H9 (cell line): Measurements from ENCODE around the gene PARD3. TPM values are rescaled to one million over a fixed set of nuclear protein-coding genes. Genes with fewer than 3 reads are reported as not detected.

Experiments used
- DNase-seq: peaks from one replicate; pipeline ENCODE4 v3.0.0-alpha.2; 2017
- H2AFZ ChIP-seq: one replicate; pipeline ENCODE4 v1.6.1; 2013; ENCODE audit warnings: mild to moderate bottlenecking, low read length, control low read depth, moderate library complexity
- H2AK5ac ChIP-seq: 2 replicates; pipeline ENCODE4 v1.6.1; 2013; ENCODE audit warnings: low read length, control low read depth, mixed read lengths; ENCODE audit not compliant: insufficient read length
- H2BK120ac ChIP-seq: one replicate; pipeline ENCODE4 v1.6.1; 2013; ENCODE audit warnings: low read depth, mild to moderate bottlenecking, low read length, control low read depth, inconsistent platforms; ENCODE audit not compliant: poor library complexity, severe bottlenecking
- H2BK12ac ChIP-seq: 2 replicates; pipeline ENCODE4 v1.6.1; 2013; ENCODE audit warnings: low read length, control low read depth, mixed read lengths, low read depth; ENCODE audit not compliant: insufficient read length
- H2BK15ac ChIP-seq: 2 replicates; pipeline ENCODE4 v1.6.1; 2013; ENCODE audit warnings: low read depth, low read length, control low read depth
- H2BK20ac ChIP-seq: one replicate; pipeline ENCODE4 v1.6.1; 2013; ENCODE audit warnings: low read depth, mild to moderate bottlenecking, low read length, control low read depth, inconsistent platforms; ENCODE audit not compliant: poor library complexity, severe bottlenecking
- H2BK5ac ChIP-seq: 2 replicates; pipeline ENCODE4 v1.6.1; 2013; ENCODE audit warnings: low read length, control low read depth, mixed read lengths; ENCODE audit not compliant: insufficient read length
- H3K14ac ChIP-seq: 2 replicates; pipeline ENCODE4 v1.6.1; 2013; ENCODE audit warnings: low read length, control low read depth; ENCODE audit not compliant: insufficient read depth
- H3K18ac ChIP-seq: 2 replicates; pipeline ENCODE4 v1.6.1; 2013; ENCODE audit warnings: low read depth, mild to moderate bottlenecking, mixed read lengths, low read length, control low read depth; ENCODE audit not compliant: insufficient read length
- H3K23ac ChIP-seq: 2 replicates; pipeline ENCODE4 v1.6.1; 2013; ENCODE audit warnings: low read length, control low read depth, mixed read lengths, low read depth; ENCODE audit not compliant: insufficient read length
- H3K23me2 ChIP-seq: 2 replicates; pipeline ENCODE4 v1.6.1; 2013; ENCODE audit warnings: low read depth, mild to moderate bottlenecking, mixed read lengths, low read length, control low read depth; ENCODE audit not compliant: insufficient read length, poor library complexity, severe bottlenecking
- H3K27ac ChIP-seq: 2 replicates; pipeline ENCODE4 v1.5.1; 2013; ENCODE audit warnings: low read length, control low read depth, mixed read lengths, low read depth; ENCODE audit not compliant: insufficient read length
- H3K27me3 ChIP-seq: 2 replicates; pipeline ENCODE4 v1.6.1; 2013; ENCODE audit warnings: low read length, control low read depth, inconsistent platforms; ENCODE audit not compliant: insufficient read depth
- H3K4ac ChIP-seq: 2 replicates; pipeline ENCODE4 v1.6.1; 2013; ENCODE audit warnings: low read depth, mild to moderate bottlenecking, control low read depth, inconsistent platforms, low read length, moderate library complexity
- H3K4me1 ChIP-seq: 2 replicates; pipeline ENCODE4 v1.6.1; 2013; ENCODE audit warnings: low read length, control low read depth, inconsistent platforms; ENCODE audit not compliant: insufficient read depth
- H3K4me2 ChIP-seq: 2 replicates; pipeline ENCODE4 v1.6.1; 2013; ENCODE audit warnings: low read length, control low read depth, mixed read lengths; ENCODE audit not compliant: insufficient read length, insufficient read depth
- H3K56ac ChIP-seq: 2 replicates; pipeline ENCODE4 v1.6.1; 2013; ENCODE audit warnings: low read depth, mild to moderate bottlenecking, mixed read lengths, low read length, control low read depth; ENCODE audit not compliant: insufficient read length
- H3K79me1 ChIP-seq: 2 replicates; pipeline ENCODE4 v1.6.1; 2013; ENCODE audit warnings: low read depth, mild to moderate bottlenecking, moderate library complexity, low read length, control low read depth, inconsistent platforms; ENCODE audit not compliant: insufficient read depth, poor library complexity, severe bottlenecking
- H3K79me2 ChIP-seq: 2 replicates; pipeline ENCODE4 v1.6.1; 2013; ENCODE audit warnings: low read length, control low read depth, inconsistent platforms; ENCODE audit not compliant: insufficient read depth
- H3K9ac ChIP-seq: 2 replicates; pipeline ENCODE4 v1.6.1; 2013; ENCODE audit warnings: low read length, control low read depth, mixed read lengths; ENCODE audit not compliant: insufficient read length; ENCODE audit errors: extremely low read depth
- H3K9me3 ChIP-seq: one replicate; pipeline ENCODE4 v1.6.1; 2013; ENCODE audit warnings: low read depth, low read length, inconsistent platforms; ENCODE audit not compliant: control insufficient read depth
- H3T11ph ChIP-seq: one replicate; pipeline ENCODE4 v1.6.1; 2013; ENCODE audit warnings: mild to moderate bottlenecking, low read length, control low read depth, inconsistent platforms
- H4K20me1 ChIP-seq: one replicate; pipeline ENCODE4 v1.6.1; 2013; ENCODE audit not compliant: control insufficient read depth, insufficient read length, insufficient read depth
- H4K5ac ChIP-seq: 2 replicates; pipeline ENCODE4 v1.6.1; 2013; ENCODE audit warnings: low read depth, mild to moderate bottlenecking, mixed read lengths, low read length, control low read depth; ENCODE audit not compliant: insufficient read length
- H4K8ac ChIP-seq: replicated peaks from 2 replicates; pipeline ENCODE4 v1.6.1; 2013; ENCODE audit warnings: low read length, control low read depth, mixed read lengths, low read depth; ENCODE audit not compliant: insufficient read length
- H4K91ac ChIP-seq: 2 replicates; pipeline ENCODE4 v1.6.1; 2013; ENCODE audit warnings: low read depth, mild to moderate bottlenecking, moderate library complexity, mixed read lengths, low read length, control low read depth; ENCODE audit not compliant: insufficient read length
- H3K27ac Mint-ChIP-seq, 3 experiments: 2 replicates in 2 of 3; 3 replicates in 1 of 3; pipeline ENCODE4 v1.8.0; 2020 to 2021; ENCODE audit warnings: mixed read lengths in 3 of 3, mild to moderate bottlenecking in 1 of 3, moderate library complexity in 1 of 3
- H3K27me3 Mint-ChIP-seq: 2 replicates; pipeline ENCODE4 v1.8.0; 2021; ENCODE audit warnings: low read depth, mild to moderate bottlenecking, moderate library complexity, mixed read lengths
- H3K36me3 Mint-ChIP-seq, 3 experiments: 2 replicates in 2 of 3; 3 replicates in 1 of 3; pipeline ENCODE4 v1.8.0; 2020 to 2021; ENCODE audit warnings: low read depth in 3 of 3, mixed read lengths in 3 of 3; ENCODE audit not compliant: insufficient read depth in 1 of 3
- H3K4me1 Mint-ChIP-seq, 2 experiments: 2 replicates each; pipeline ENCODE4 v1.8.0; 2020; ENCODE audit warnings: mixed read lengths in 2 of 2
- H3K4me3 Mint-ChIP-seq, 2 experiments: 2 replicates in 1 of 2; 3 replicates in 1 of 2; pipeline ENCODE4 v1.8.0; 2020 to 2021; ENCODE audit warnings: mild to moderate bottlenecking in 2 of 2, mixed read lengths in 2 of 2, moderate library complexity in 1 of 2
- H3K9me3 Mint-ChIP-seq, 2 experiments: 2 replicates in 1 of 2; 3 replicates in 1 of 2; pipeline ENCODE4 v1.8.0; 2020; ENCODE audit warnings: mild to moderate bottlenecking in 2 of 2, mixed read lengths in 2 of 2, moderate library complexity in 1 of 2
- WGBS: extraction: QIAGEN DNeasy Blood & Tissue Kit; methylation state at CpG from one replicate; pipeline ENCODE4 v1.1.7; 2013; ENCODE audit warnings: missing lambda C conversion rate, low lambda C conversion rate, mixed read lengths; ENCODE audit not compliant: insufficient read length; ENCODE audit errors: extremely low coverage; 5-methylcytosine and 5-hydroxymethylcytosine counted together
- total RNA-seq: library from RNA; stranded (reverse); gene quantifications from 2 replicates; pipeline ENCODE4 v1.2.1, GENCODE V29; 2021
- TF ChIP-seq, protein P1 (sequence below): fragments of 200-600 bp; sonication (generic); conservative IDR thresholded peaks from 3 replicates; pipeline ENCODE4 v1.8.0; 2021; ENCODE audit warnings: antibody characterized with exemption, mild to moderate bottlenecking

PARD3 gene
- total RNA-seq, 1 experiment from 2014 or later = 44.7 TPM

DNA sequence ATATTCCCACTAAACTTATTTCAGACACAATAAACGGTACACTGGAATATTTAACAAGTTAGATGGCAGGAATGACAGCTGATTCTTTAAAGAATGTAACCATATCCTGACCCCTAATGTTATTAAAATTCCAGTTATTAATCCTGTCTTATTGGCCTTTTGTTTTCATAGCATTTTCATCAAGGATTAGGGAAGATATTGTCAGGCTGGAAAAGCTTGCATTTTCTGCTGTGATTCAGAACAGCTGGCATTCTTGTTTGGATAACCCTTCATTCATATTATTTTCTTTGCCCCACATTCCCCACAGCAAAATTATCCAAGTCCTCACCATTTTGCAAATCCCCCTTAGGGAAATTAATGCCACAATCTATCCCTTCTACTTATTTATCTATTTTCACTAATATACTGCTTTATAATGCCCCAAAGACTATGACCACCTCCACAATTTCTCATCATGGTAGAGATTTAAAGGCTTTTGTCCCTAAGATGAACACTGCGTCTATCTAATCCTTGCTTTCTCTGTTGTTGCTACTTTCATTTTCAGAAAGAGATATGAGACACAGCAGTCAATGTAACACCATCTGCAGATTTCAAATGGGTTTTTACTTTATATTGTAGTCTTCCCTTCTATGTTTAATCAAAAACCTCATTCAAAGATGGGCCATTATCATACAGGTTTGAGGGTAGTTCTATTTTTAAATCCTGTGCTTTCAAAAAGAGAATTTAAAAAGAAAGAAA, 475.1 kb downstream of the PARD3 start:
- Histone ChIP-seq H2BK120ac (no peak overlapping the region), H2BK15ac (no peak overlapping the region), H3K4me2 (no peak overlapping the region), H3K79me2 (no peaks in the 10 kb centered on the region), H3K27me3 (no peaks in the 10 kb centered on the region), H3K23ac (no peak overlapping the region), H3K18ac (no peak overlapping the region), H3K9ac (no peak overlapping the region), H2BK5ac (no peak overlapping the region), H3K4me1 (peaks cover 2% of the 10 kb centered on the region; the same call in 1 of the 2 replicates), H2BK12ac (no peak overlapping the region), H3K4ac (no peak overlapping the region), H3K27ac (no peak overlapping the region), H2BK20ac (no peak overlapping the region), H4K20me1 (no peaks in the 10 kb centered on the region), H3K56ac (no peak overlapping the region), H4K5ac (no peak overlapping the region), H3K79me1 (no peaks in the 10 kb centered on the region), H4K8ac (no peak overlapping the region), H4K91ac (no peak overlapping the region), H2AFZ (no peak overlapping the region), H3T11ph (no peak overlapping the region), H3K14ac (no peak overlapping the region), H2AK5ac (no peak overlapping the region), H3K23me2 (no peaks in the 10 kb centered on the region), H3K9me3 (no peaks in the 10 kb centered on the region)
- Mint-ChIP-seq H3K9me3 (no peaks in the 10 kb centered on the region), H3K27me3 (no peaks in the 10 kb centered on the region), H3K27ac (no peak overlapping the region), H3K4me3 (no peak overlapping the region), H3K36me3 (peaks cover 0 to 4% (median 2%) of the 10 kb centered on the region in 3 experiments; a peak in 1 of 7 replicates), H3K4me1 (peaks cover 0 to under 1% of the 10 kb centered on the region in 2 experiments; a peak in 1 of 4 replicates)
- TF ChIP-seq, protein P1, sequence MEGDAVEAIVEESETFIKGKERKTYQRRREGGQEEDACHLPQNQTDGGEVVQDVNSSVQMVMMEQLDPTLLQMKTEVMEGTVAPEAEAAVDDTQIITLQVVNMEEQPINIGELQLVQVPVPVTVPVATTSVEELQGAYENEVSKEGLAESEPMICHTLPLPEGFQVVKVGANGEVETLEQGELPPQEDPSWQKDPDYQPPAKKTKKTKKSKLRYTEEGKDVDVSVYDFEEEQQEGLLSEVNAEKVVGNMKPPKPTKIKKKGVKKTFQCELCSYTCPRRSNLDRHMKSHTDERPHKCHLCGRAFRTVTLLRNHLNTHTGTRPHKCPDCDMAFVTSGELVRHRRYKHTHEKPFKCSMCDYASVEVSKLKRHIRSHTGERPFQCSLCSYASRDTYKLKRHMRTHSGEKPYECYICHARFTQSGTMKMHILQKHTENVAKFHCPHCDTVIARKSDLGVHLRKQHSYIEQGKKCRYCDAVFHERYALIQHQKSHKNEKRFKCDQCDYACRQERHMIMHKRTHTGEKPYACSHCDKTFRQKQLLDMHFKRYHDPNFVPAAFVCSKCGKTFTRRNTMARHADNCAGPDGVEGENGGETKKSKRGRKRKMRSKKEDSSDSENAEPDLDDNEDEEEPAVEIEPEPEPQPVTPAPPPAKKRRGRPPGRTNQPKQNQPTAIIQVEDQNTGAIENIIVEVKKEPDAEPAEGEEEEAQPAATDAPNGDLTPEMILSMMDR = no peak
- no peak for DNase-seq
- no CpG with 5 or more reads among the region's 2 CpGs for WGBS
